Esophagus muscularis mucosa (tissue), 3 donors: ENCODE results near the gene TEKTIP1.

ENCODE experiments used
- CTCF ChIP-seq, 3 experiments: fragments of 200-600 bp in 2 of 3; fragments of 450-650 bp in 1 of 3; sonication (generic) in 2 of 3; IDR thresholded peaks; one replicate each; pipeline ENCODE4 v1.5.1; 2017 to 2019; ENCODE audit warnings: antibody characterized with exemption in 3 of 3, mild to moderate bottlenecking in 2 of 3, moderate library complexity in 1 of 3
- POLR2A ChIP-seq: fragments of 450-650 bp; IDR thresholded peaks from one replicate; pipeline ENCODE4 v1.6.1; 2017; ENCODE audit warnings: antibody characterized with exemption, moderate library complexity, mild to moderate bottlenecking, low read depth

GRCh38 chr19:3545669-3546034, 6.7 kb downstream of the TEKTIP1 start:
- TF ChIP-seq CTCF (IDR thresholded peaks at IDR 0.05) (no peak), POLR2A (no peak)
